NB4 (cell line): ENCODE measurements around the gene NUFIP2.

ENCODE experiments used
- CTCF ChIP-seq: IDR thresholded peaks from one replicate; pipeline ENCODE4 v1.5.1; 2012; ENCODE audit warnings: low read depth, low read length
- MAX ChIP-seq: IDR thresholded peaks from 2 replicates; pipeline ENCODE4 v1.6.1; 2011; ENCODE audit warnings: low read depth, low read length
- MYC ChIP-seq: IDR thresholded peaks from 2 replicates; pipeline ENCODE4 v1.6.1; 2011; ENCODE audit warnings: low read depth, low read length
- POLR2A ChIP-seq: IDR thresholded peaks from 2 replicates; pipeline ENCODE4 v1.6.1; 2011; ENCODE audit warnings: mild to moderate bottlenecking; ENCODE audit not compliant: insufficient read length; ENCODE audit errors: extremely low read depth

- TF ChIP-seq CTCF = no peak
- TF ChIP-seq POLR2A = no peak
- no peak for TF ChIP-seq MYC
- TF ChIP-seq MAX = no peak
Measured at GRCh38 chr17:29253037-29253436, 40.9 kb downstream of the NUFIP2 start.
